Brain microvascular endothelial cell (primary cell): ENCODE results near the gene RDH13.

Experiments
- DNase-seq: peaks from one replicate; pipeline ENCODE4 v3.0.0-alpha.2; 2020
- H3K27ac ChIP-seq: fragments of 250-450 bp; sonication (Bioruptor Pico); 2 replicates; pipeline ENCODE4 v1.5.1; 2020; ENCODE audit warnings: mild to moderate bottlenecking, moderate library complexity
- H3K27me3 ChIP-seq: fragments of 250-450 bp; sonication (Bioruptor Pico); replicated peaks from 2 replicates; pipeline ENCODE4 v1.5.1; 2020; ENCODE audit warnings: mild to moderate bottlenecking
- H3K36me3 ChIP-seq: fragments of 250-450 bp; sonication (Bioruptor Pico); replicated peaks from 2 replicates; pipeline ENCODE4 v1.5.1; 2020; ENCODE audit warnings: mild to moderate bottlenecking
- H3K4me3 ChIP-seq: 2 replicates; pipeline ENCODE4 v1.5.1; 2011; ENCODE audit warnings: low read depth, mild to moderate bottlenecking, control low read depth, low read length, moderate library complexity
- CTCF ChIP-seq: IDR thresholded peaks from 2 replicates; pipeline ENCODE4 v1.5.1; 2011; ENCODE audit warnings: low read depth, mild to moderate bottlenecking, moderate library complexity, low read length, control low read depth, inconsistent platforms; ENCODE audit errors: missing control alignments
- in situ Hi-C: cut with HindIII; loops from 2 replicates; pipeline ENCODE4 v1.10.0; 2017; ENCODE audit warnings: low sequenced_read_pairs, low pct_ligation_motif_present

The RDH13 gene

GRCh38 chr19:55018633-55019032, 44.3 kb downstream of the RDH13 start:
- Histone ChIP-seq H3K27me3 (no peaks in the 10 kb centered on the region), H3K27ac (no peak overlapping the region), H3K36me3 (no peaks in the 10 kb centered on the region), H3K4me3 (no peak overlapping the region)
- TF ChIP-seq CTCF = no peak
- DNase-seq = no peak
- in situ Hi-C loops = no loop called here

GRCh38 chr19:55018216-55018615, 44.7 kb downstream of the RDH13 start:
- DNase-seq = no peak
- no peak overlapping the region for H3K27ac ChIP-seq

GRCh38 chr19:55016017-55016416, 46.9 kb downstream of the RDH13 start:
- no peak for DNase-seq
- no peak overlapping the region for H3K27ac ChIP-seq
- no peaks in the 10 kb centered on the region for H3K27me3 ChIP-seq
- no peak for TF ChIP-seq CTCF
- in situ Hi-C loops = no loop called here
- H3K4me3 ChIP-seq = no peak overlapping the region
- no peaks in the 10 kb centered on the region for H3K36me3 ChIP-seq

More at GRCh38 chr19:55018216-55018615, 44.7 kb downstream of the RDH13 start:
- no peak for TF ChIP-seq CTCF
- in situ Hi-C loops = no loop called here
- H3K36me3 ChIP-seq = no peaks in the 10 kb centered on the region
- H3K4me3 ChIP-seq = no peak overlapping the region
- H3K27me3 ChIP-seq = no peaks in the 10 kb centered on the region

GRCh38 chr19:55015126-55015525, 47.8 kb downstream of the RDH13 start:
- H3K27me3 ChIP-seq = no peaks in the 10 kb centered on the region
- no peak for DNase-seq
- no peak overlapping the region for H3K27ac ChIP-seq
- no peak overlapping the region for H3K4me3 ChIP-seq
- in situ Hi-C loops = no loop called here
- H3K36me3 ChIP-seq = no peaks in the 10 kb centered on the region
- no peak for TF ChIP-seq CTCF

GRCh38 chr19:55014714-55015113, 48.2 kb downstream of the RDH13 start:
- TF ChIP-seq CTCF = no peak
- in situ Hi-C loops = no loop called here
- H3K36me3 ChIP-seq = no peaks in the 10 kb centered on the region
- H3K27ac ChIP-seq = no peak overlapping the region
- no peak for DNase-seq
- H3K27me3 ChIP-seq = no peaks in the 10 kb centered on the region
- no peak overlapping the region for H3K4me3 ChIP-seq

GRCh38 chr19:55013596-55013995, 49.4 kb downstream of the RDH13 start:
- Histone ChIP-seq H3K27me3 (no peaks in the 10 kb centered on the region), H3K4me3 (no peak overlapping the region), H3K27ac (no peak overlapping the region), H3K36me3 (no peaks in the 10 kb centered on the region)
- in situ Hi-C loops = no loop called here
- no peak for TF ChIP-seq CTCF
- no peak for DNase-seq
